HCT116 (cell line): ENCODE data around the gene LTB. TPM values are rescaled to one million over a fixed set of nuclear protein-coding genes. Genes with fewer than 3 reads are reported as not detected.

Experiments used
- ATAC-seq: fragments of 200-7000 bp; cut with Tn5 transposase; 2 replicates; pipeline ENCODE4 v1.9.1; 2020; ENCODE audit warnings: mild to moderate bottlenecking, moderate library complexity
- BruUV-seq: library from RNA; stranded (reverse); fragments of 400-500 nt; replicated peaks from 2 replicates; lab custom pipeline; 2021; lab: Mats Ljungman, UMichigan
- CTCF ChIA-PET: fragments of 300-600 bp; sonication (Branson Sonifier 250); formaldehyde crosslinking; loops from one replicate; lab custom pipeline; 2021; ENCODE audit warnings: antibody characterized with exemption; lab: Charles Lee
- POLR2A ChIA-PET: fragments of 300-600, 350-600 bp; sonication (Branson Sonifier 250); formaldehyde crosslinking; loops from one replicate; lab custom pipeline; 2021; ENCODE audit warnings: antibody characterized with exemption; lab: Charles Lee
- RAD21 ChIA-PET, 2 experiments: fragments of 300-600 bp; sonication (Branson Sonifier 250); formaldehyde crosslinking; loops; one replicate each; lab custom pipeline; 2023; ENCODE audit warnings: low total read pairs in 2 of 2; ENCODE audit not compliant: uncharacterized antibody in 2 of 2, unreplicated experiment in 2 of 2, low non-redundant PET in 1 of 2; lab: Charles Lee
- DNase-seq: peaks from one replicate; pipeline ENCODE4 v3.0.0-alpha.2; 2010; ENCODE audit warnings: low read depth, low spot score
- H2AFZ ChIP-seq: fragments of 200-600 bp; shearing (Covaris generic), sonication (generic); 2 replicates; pipeline ENCODE4 v1.6.1; 2017; ENCODE audit warnings: low read depth, mixed run types, mixed read lengths, antibody characterized with exemption, low read length; ENCODE audit not compliant: poor library complexity, severe bottlenecking
- H3K27ac ChIP-seq: 2 replicates; pipeline ENCODE4 v1.5.1; 2012; ENCODE audit warnings: low read depth, low read length
- H3K27me3 ChIP-seq: fragments of 200-600 bp; sonication (generic); 2 replicates; pipeline ENCODE4 v1.6.1; 2016; ENCODE audit warnings: mixed run types, low read length, mixed read lengths; ENCODE audit not compliant: insufficient read depth
- H3K36me3 ChIP-seq, 2 experiments: fragments of 200-500 bp in 1 of 2; fragments of 200-600 bp in 1 of 2; sonication (Bioruptor generic) in 1 of 2; sonication (generic) in 1 of 2; 2 replicates each; pipeline versions ENCODE4 v1.5.1 to v1.6.1; 2014 to 2016; ENCODE audit warnings: low read length in 2 of 2, inconsistent platforms in 1 of 2, mixed read lengths in 1 of 2, mixed run types in 1 of 2; ENCODE audit not compliant: insufficient read depth in 2 of 2, control insufficient read depth in 1 of 2
- H3K4me1 ChIP-seq, 2 experiments: fragments of 200-600 bp in 1 of 2; sonication (generic) in 1 of 2; 2 replicates each; pipeline versions ENCODE4 v1.5.1 to v1.6.1; 2012 to 2017; ENCODE audit warnings: low read length in 2 of 2, inconsistent platforms in 1 of 2, mild to moderate bottlenecking in 1 of 2, mixed read lengths in 1 of 2, mixed run types in 1 of 2, moderate library complexity in 1 of 2; ENCODE audit not compliant: insufficient read depth in 2 of 2, control insufficient read depth in 1 of 2
- H3K4me2 ChIP-seq: fragments of 200-600 bp; sonication (generic); 2 replicates; pipeline ENCODE4 v1.6.1; 2017; ENCODE audit warnings: mixed run types, low read length, mixed read lengths
- H3K4me3 ChIP-seq, 2 experiments: fragments of 200-600 bp in 1 of 2; sonication (generic) in 1 of 2; replicated peaks in 1 of 2; 2 replicates each; pipeline ENCODE4 v1.5.1; 2011 to 2016; ENCODE audit warnings: low read length in 2 of 2, control low read depth in 1 of 2, low read depth in 1 of 2, mild to moderate bottlenecking in 1 of 2, mixed read lengths in 1 of 2, mixed run types in 1 of 2
- H3K79me2 ChIP-seq: fragments of 200-600 bp; sonication (generic); 2 replicates; pipeline ENCODE4 v1.6.1; 2017; ENCODE audit warnings: mild to moderate bottlenecking, mixed run types, low read length, moderate library complexity, mixed read lengths; ENCODE audit not compliant: insufficient read depth
- H3K9ac ChIP-seq: fragments of 200-600 bp; sonication (generic); 2 replicates; pipeline ENCODE4 v1.6.1; 2016; ENCODE audit warnings: low read length, mixed read lengths
- H3K9me2 ChIP-seq: fragments of 200-600 bp; sonication (generic), shearing (Covaris generic); 2 replicates; pipeline ENCODE4 v1.6.1; 2017; ENCODE audit warnings: mixed run types, mild to moderate bottlenecking, moderate library complexity; ENCODE audit not compliant: insufficient read depth
- H3K9me3 ChIP-seq, 2 experiments: fragments of 200-500 bp in 1 of 2; fragments of 200-600 bp in 1 of 2; sonication (Bioruptor generic) in 1 of 2; sonication (generic) in 1 of 2; 2 replicates each; pipeline ENCODE4 v1.6.1; 2014 to 2017; ENCODE audit warnings: low read length in 2 of 2, mixed read lengths in 2 of 2, inconsistent platforms in 1 of 2, low read depth in 1 of 2, mild to moderate bottlenecking in 1 of 2, mixed run types in 1 of 2, moderate library complexity in 1 of 2; ENCODE audit not compliant: control insufficient read depth in 1 of 2, insufficient read depth in 1 of 2
- H4K20me1 ChIP-seq: fragments of 200-600 bp; sonication (generic), shearing (Covaris generic); 2 replicates; pipeline ENCODE4 v1.6.1; 2017; ENCODE audit warnings: mixed run types, mild to moderate bottlenecking, moderate library complexity; ENCODE audit not compliant: insufficient read depth
- CBX3 ChIP-seq: IDR thresholded peaks from 2 replicates; pipeline ENCODE4 v1.6.1; 2012; ENCODE audit warnings: low read depth
- CEBPB ChIP-seq: IDR thresholded peaks from 2 replicates; pipeline ENCODE4 v1.6.1; 2012; ENCODE audit warnings: low read depth
- JUND ChIP-seq: IDR thresholded peaks from 2 replicates; pipeline ENCODE4 v1.6.1; 2012
- POLR2A ChIP-seq: IDR thresholded peaks from 2 replicates; pipeline ENCODE4 v1.7.0; 2011; ENCODE audit warnings: borderline replicate concordance; ENCODE audit not compliant: insufficient read depth, insufficient read length; ENCODE audit errors: extremely low read depth
- RAD21 ChIP-seq: IDR thresholded peaks from 2 replicates; pipeline ENCODE4 v1.6.1; 2012; ENCODE audit warnings: low read depth, mild to moderate bottlenecking
- SRF ChIP-seq: IDR thresholded peaks from 2 replicates; pipeline ENCODE4 v1.6.1; 2012; ENCODE audit warnings: low read depth
- YY1 ChIP-seq: IDR thresholded peaks from 2 replicates; pipeline ENCODE4 v1.6.1; 2011; ENCODE audit warnings: low read length, low read depth, moderate library complexity, mild to moderate bottlenecking; ENCODE audit not compliant: insufficient replicate concordance; ENCODE audit errors: extremely low read depth
- intact Hi-C: fragments of 100-400 bp; cut with micrococcal nuclease; formaldehyde crosslinking; loops from 2 replicates; pipeline ENCODE4 v1.10.0; 2022
- total RNA-seq: library from RNA; stranded (reverse); gene quantifications from one replicate; pipeline ENCODE4 v1.2.1, GENCODE V29; 2021; ENCODE audit not compliant: unreplicated experiment
- TF ChIP-seq, protein P1 (sequence below): IDR thresholded peaks from 2 replicates; pipeline ENCODE4 v1.6.1; 2011; ENCODE audit warnings: mild to moderate bottlenecking, low read length, moderate library complexity; ENCODE audit not compliant: insufficient replicate concordance; ENCODE audit errors: extremely low read depth
- TF ChIP-seq, protein P2 (sequence below): IDR thresholded peaks from 2 replicates; pipeline ENCODE4 v1.6.1; 2012
- TF ChIP-seq, protein P3 (sequence below): IDR thresholded peaks from 2 replicates; pipeline ENCODE4 v1.6.1; 2012; ENCODE audit warnings: low read depth
- TF ChIP-seq, protein P4 (sequence below): IDR thresholded peaks from 2 replicates; pipeline ENCODE4 v1.6.1; 2012

The LTB gene
- total RNA-seq, 1 experiment from 2014 or later, result 0.64 TPM

DNA sequence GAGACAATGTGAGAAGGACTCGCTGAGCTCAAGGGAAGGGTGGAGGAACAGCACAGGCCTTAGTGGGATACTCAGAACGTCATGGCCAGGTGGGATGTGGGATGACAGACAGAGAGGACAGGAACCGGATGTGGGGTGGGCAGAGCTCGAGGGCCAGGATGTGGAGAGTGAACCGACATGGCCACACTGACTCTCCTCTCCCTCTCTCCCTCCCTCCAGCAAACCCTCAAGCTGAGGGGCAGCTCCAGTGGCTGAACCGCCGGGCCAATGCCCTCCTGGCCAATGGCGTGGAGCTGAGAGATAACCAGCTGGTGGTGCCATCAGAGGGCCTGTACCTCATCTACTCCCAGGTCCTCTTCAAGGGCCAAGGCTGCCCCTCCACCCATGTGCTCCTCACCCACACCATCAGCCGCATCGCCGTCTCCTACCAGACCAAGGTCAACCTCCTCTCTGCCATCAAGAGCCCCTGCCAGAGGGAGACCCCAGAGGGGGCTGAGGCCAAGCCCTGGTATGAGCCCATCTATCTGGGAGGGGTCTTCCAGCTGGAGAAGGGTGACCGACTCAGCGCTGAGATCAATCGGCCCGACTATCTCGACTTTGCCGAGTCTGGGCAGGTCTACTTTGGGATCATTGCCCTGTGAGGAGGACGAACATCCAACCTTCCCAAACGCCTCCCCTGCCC is 5.2 kb downstream of the LTB start:
- H3K27me3 ChIP-seq, result no peaks in the 10 kb centered on the region
- no peaks in the 10 kb centered on the region for H3K9me2 ChIP-seq
- no peak for DNase-seq
- no TSS peak for BruUV-seq
- peaks cover 4 to 18% of the 10 kb centered on the region in 2 experiments; a peak in 2 of 4 replicates for H3K4me1 ChIP-seq
- ChIA-PET POLR2A (interaction anchor here (0.8 kb wide), 1 partner anchor 75 kb away, joined by 3 read pairs; no protein-coding TSS in a partner anchor), CTCF (interaction anchor here (0.8 to 0.9 kb wide), 2 partner anchors 21 to 31 kb away, joined by 3 read pairs; partner anchors contain the start of gene ATP6V1G2), RAD21 (no interaction called here)
- no peak overlapping the region for H3K27ac ChIP-seq
- no peak for ATAC-seq
- no peaks in the 10 kb centered on the region for H4K20me1 ChIP-seq
- no peak overlapping the region for H3K4me2 ChIP-seq
- no peak overlapping the region for H3K4me3 ChIP-seq
- TF ChIP-seq POLR2A (no peak), RAD21 (no peak), JUND (no peak), CEBPB (no peak), SRF (no peak), CBX3 (no peak), YY1 (no peak)
- TF ChIP-seq, protein P1, sequence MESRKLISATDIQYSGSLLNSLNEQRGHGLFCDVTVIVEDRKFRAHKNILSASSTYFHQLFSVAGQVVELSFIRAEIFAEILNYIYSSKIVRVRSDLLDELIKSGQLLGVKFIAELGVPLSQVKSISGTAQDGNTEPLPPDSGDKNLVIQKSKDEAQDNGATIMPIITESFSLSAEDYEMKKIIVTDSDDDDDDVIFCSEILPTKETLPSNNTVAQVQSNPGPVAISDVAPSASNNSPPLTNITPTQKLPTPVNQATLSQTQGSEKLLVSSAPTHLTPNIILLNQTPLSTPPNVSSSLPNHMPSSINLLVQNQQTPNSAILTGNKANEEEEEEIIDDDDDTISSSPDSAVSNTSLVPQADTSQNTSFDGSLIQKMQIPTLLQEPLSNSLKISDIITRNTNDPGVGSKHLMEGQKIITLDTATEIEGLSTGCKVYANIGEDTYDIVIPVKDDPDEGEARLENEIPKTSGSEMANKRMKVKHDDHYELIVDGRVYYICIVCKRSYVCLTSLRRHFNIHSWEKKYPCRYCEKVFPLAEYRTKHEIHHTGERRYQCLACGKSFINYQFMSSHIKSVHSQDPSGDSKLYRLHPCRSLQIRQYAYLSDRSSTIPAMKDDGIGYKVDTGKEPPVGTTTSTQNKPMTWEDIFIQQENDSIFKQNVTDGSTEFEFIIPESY, result no peak
- TF ChIP-seq, protein P2, sequence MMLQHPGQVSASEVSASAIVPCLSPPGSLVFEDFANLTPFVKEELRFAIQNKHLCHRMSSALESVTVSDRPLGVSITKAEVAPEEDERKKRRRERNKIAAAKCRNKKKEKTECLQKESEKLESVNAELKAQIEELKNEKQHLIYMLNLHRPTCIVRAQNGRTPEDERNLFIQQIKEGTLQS, result no peak
- TF ChIP-seq, protein P3, sequence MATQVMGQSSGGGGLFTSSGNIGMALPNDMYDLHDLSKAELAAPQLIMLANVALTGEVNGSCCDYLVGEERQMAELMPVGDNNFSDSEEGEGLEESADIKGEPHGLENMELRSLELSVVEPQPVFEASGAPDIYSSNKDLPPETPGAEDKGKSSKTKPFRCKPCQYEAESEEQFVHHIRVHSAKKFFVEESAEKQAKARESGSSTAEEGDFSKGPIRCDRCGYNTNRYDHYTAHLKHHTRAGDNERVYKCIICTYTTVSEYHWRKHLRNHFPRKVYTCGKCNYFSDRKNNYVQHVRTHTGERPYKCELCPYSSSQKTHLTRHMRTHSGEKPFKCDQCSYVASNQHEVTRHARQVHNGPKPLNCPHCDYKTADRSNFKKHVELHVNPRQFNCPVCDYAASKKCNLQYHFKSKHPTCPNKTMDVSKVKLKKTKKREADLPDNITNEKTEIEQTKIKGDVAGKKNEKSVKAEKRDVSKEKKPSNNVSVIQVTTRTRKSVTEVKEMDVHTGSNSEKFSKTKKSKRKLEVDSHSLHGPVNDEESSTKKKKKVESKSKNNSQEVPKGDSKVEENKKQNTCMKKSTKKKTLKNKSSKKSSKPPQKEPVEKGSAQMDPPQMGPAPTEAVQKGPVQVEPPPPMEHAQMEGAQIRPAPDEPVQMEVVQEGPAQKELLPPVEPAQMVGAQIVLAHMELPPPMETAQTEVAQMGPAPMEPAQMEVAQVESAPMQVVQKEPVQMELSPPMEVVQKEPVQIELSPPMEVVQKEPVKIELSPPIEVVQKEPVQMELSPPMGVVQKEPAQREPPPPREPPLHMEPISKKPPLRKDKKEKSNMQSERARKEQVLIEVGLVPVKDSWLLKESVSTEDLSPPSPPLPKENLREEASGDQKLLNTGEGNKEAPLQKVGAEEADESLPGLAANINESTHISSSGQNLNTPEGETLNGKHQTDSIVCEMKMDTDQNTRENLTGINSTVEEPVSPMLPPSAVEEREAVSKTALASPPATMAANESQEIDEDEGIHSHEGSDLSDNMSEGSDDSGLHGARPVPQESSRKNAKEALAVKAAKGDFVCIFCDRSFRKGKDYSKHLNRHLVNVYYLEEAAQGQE, result no peak
- TF ChIP-seq, protein P4, sequence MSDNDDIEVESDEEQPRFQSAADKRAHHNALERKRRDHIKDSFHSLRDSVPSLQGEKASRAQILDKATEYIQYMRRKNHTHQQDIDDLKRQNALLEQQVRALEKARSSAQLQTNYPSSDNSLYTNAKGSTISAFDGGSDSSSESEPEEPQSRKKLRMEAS, result no peak
- H3K9me3 ChIP-seq, result no peaks in the 10 kb centered on the region
- no peak overlapping the region for H2AFZ ChIP-seq
- no peaks in the 10 kb centered on the region for H3K36me3 ChIP-seq
- H3K9ac ChIP-seq, result no peak overlapping the region
- H3K79me2 ChIP-seq, result no peaks in the 10 kb centered on the region
- intact Hi-C loops, result no loop called here
